Non-pigmented ciliary epithelial cell (primary cell): ENCODE results near the gene KANK3.
"Not testable (repeated sequence)": the region's sequence is repeated elsewhere in the genome, so short reads cannot be mapped to it uniquely, and the experiment has no call there.

Experiments
- DNase-seq: peaks from one replicate; pipeline ENCODE4 v3.0.0-alpha.2; 2010; ENCODE audit warnings: low read depth

Gene KANK3

DNA sequence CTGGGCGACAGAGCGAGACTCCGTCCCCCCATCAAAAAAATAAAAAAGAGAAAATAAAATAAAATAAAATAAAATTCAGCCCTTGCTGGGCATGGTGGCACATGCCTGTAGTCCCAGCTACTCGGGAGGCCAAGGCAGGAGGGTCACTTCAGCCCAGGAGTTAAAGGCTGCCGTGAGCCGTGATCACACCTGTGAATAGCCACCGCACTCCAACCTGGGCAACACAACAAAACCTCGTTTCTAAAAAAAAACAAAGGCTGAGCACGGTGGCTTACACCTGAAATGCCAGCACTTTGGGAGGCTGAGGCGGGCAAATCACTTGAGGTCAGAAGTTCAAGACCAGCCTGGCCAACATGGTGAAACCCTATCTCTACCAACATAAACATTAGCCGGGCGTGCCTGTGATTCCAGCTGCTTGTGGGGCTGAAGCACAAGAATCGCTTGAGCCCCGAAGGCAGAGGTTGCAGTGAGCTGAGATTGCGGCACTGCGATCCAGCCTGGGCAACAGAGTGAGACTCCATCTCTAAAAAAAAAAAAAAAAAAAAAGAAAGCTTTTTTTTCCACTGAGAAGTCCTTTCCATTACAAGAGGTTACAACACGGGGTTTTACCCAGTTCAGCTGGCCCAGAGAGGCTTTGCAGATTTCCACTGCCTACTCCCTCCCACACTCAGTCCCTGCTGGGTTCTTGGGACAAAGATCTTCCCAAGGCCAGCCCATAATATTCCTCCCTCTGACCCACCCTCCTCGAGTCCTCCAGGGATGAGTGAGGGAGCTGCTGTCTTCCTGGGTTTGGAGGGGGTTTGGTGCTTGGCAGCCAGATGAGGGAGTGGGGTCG is 27.3 kb upstream of the KANK3 start:
- DNase-seq = no peak

DNA sequence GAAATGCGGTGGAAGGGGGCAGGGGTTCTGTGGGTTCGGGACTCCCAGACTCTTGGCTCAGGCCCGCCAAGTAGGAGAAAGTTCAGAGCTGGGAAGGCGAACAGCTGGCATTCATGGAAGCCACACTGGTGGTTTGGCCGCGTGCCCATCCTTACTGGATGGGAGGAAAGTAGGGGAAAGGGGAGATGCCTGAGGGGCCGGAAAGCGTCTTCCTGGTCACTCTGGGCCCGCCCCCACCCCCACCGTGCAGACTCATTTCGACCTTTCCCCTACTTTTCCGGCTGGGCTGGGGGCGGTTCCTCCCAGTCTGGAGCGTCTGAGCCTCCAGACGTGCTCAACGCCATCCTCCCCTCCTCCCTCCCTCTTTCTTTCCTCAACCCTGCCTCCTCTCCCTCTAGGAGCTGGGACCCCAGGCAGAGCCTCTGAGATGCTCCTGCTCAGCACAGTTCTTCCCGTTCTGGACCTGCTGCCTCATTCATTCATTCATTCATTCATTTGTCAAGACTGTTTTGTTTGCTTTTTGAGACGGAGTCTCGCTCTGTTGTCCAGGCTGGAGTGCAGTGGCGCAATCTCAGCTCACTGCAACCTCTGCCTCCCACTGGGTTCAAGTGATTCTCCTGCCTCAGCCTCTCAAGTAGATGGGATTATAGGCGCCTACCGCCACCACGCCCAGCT is 24.4 kb upstream of the KANK3 start:
- peak; percentile 89 for DNase-seq

DNA sequence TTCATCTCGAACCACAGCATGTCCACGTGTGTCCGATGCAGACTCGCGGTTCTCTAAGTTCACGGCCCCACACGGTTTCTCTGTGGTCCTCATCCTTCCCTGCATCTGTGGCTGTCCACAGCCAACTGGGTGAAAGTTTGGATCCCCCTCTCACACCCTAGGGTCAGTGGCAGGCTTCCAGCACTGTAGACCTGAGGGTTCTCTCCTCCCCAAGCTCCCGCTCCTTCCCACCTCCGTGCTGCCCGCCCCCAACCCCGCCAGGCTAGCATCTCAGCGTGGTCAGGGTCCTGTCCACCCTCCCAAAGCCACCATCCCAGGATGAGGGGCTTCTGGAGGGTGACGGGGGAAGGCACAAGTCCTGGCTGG is 23.9 kb upstream of the KANK3 start:
- no peak for DNase-seq

- DNase-seq = no peak
These were observed 23.1 kb upstream of the KANK3 start for GRCh38 chr19:8366121-8366581.

DNA sequence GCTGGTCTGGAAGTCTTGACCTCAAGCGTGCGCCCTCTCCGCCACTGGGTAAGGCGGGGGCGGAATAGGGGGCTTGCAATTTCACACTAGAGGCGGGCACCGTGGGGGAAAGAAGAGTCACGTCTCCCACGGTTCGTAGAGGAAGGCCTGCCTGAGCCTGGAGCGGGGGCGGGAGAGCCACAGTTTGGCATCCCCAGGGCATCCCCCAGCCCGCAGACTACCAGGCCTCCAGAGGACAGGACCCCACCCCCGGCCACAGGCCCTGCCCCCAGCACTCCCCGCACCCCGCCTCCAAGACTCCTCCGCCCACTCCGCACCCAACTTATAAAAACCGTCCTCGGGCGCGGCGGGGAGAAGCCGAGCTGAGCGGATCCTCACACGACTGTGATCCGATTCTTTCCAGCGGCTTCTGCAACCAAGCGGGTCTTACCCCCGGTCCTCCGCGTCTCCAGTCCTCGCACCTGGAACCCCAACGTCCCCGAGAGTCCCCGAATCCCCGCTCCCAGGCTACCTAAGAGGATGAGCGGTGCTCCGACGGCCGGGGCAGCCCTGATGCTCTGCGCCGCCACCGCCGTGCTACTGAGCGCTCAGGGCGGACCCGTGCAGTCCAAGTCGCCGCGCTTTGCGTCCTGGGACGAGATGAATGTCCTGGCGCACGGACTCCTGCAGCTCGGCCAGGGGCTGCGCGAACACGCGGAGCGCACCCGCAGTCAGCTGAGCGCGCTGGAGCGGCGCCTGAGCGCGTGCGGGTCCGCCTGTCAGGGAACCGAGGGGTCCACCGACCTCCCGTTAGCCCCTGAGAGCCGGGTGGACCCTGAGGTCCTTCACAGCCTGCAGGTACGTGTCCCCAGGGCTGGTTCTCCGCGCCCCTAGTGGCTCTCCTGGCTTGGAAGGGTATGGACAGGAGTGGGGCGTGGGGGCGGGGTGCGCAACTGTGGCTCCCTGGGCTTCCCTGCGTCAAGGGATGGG is 21.0 kb upstream of the KANK3 start, which contains the start of gene ANGPTL4:
Gene ANGPTL4 (plus strand): TSS at position 353 of the 969 bp plus-strand sequence. CDS start 167 bp downstream, at position 520.
- DNase-seq = no peak

DNA sequence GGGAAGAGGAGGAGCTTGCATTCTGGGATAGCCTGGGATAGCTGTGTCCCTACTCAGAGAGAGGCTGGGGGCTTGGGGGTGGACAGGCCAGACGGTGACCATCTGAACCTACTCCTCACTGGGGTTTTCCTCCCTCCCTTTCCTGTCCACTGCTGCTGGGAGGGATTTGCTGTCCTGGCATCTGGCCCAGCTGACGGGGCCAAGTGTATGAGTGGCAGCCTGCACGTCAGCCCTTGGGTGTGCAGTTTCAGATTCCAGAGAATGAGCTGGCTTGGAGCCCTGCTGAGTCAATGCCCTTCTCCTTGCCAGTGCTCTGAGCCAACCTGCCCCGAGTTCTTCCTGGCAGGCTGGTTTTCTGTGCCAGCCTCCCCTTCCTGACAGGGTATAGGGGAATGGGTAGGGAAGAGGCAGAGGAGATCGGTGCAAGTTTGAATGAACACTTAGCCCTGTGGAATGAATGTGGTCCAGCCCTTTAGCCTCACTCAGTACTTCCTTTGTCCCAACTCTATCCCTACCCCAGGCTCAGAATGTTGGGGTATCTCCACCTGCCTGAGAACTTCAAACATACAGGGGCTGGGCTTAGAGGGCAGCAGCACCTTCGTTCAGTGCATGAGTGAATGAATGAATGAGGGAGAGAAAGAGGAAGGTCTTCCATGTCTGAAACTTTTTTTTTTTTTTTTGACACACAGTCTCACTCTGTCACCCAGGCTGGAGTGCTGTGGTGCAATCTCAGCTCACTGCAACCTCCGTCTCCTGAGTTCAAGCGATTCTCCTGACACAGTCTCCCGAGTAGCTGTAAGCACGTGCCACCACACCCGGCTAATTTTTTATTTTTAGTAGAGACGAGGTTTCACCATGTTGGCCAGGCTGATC is 19.1 kb upstream of the KANK3 start:
- peak; percentile 94 for DNase-seq

DNA sequence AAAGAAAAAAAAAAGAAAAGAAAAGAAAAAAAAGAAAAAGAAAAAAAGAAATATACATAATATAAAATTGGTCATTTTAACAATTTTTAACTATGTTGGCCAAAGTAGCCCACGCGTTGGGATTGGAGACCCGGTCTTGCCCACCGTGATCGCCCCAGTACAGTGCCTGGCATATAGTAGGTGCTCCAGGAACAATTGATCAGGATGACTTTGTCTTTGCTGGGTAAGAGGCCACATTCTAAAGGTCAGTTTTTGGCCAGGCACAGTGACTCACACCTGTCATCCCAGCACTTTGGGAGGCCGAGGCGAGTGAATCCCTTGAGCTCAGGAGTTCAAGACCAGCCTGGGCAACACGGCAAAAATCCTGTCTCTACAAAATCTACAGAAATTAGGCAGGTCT is 17.1 kb upstream of the KANK3 start:
- DNase-seq = no peak

DNA sequence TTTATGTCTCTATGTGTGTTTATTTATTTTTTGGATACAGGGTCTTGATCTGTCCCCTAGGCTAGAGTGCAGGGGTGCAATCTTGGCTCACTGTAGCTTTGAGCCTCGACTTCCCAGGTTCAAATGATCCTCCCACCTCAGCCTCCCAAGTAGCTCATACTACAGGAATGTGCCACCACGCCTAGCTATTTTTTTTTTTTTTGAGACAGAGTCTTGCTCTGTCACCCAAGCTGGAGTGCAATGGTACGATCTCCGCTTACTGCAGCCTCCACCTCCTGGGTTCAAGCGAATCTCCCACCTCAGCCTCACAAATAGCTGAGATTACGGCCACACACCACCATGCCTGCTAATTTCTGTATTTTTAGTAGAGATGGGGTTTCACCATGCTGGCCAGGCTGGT is 15.9 kb upstream of the KANK3 start:
- DNase-seq = no peak

DNA sequence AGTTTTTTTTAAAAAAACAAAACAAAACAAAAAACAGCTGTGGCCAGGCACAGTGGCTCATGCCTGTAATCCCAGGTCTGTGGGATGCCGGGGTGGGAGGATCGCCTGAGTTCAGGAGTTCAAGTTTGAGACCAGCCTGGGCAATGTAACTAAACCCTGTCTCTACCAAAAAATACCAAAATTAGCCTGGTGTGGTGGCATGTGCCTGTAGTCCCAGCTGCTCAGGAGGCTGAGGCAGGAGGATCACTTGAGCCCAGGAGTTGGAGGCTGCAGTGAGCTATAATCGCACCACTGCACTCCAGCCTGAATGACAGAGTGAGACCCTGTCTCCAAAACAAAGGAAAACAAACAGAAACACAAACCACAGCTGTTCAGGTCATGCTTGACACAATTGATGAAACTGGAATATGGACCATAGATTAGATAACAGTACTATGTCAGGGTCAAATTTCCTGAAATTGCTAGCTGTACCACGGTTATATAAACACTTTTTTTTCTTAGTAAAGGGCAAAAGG is 14.0 kb upstream of the KANK3 start:
- no peak for DNase-seq

DNA sequence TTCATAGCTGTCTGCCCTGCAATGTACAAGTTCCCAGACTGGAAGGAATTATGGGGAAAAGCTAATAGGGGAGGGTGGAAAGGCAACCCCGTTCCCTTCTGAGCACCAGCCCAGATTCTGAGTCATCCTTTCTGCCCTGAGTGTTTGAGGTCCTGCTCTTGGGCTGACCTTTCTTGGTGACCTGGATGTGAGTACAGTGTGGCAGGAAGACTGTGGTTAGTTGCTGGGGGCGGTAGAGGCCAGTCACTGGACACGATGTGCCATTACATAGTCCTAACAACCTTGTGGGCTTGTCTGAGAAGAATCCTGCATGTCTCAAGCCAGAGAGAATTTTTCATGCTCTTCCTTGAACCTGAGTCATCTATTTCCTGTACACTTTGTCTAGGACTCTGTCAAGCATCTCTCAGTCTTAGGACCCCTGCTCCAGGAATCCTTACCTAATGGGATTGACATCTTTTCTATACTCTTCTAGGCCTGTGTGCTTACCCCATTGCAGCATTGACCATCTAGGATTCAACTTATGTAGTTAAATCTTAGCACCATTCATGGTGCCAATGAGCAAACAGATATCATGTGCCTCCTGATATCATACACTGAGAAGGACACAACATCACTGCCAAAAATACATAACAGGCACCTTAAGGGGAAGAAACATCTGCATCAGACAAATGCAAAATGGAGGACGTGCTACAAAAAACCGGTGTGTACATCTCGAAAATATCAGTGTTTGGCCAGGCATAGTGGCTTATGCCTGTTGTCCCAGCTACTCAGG is 12.8 kb upstream of the KANK3 start:
- DNase-seq = peak; percentile 99

DNA sequence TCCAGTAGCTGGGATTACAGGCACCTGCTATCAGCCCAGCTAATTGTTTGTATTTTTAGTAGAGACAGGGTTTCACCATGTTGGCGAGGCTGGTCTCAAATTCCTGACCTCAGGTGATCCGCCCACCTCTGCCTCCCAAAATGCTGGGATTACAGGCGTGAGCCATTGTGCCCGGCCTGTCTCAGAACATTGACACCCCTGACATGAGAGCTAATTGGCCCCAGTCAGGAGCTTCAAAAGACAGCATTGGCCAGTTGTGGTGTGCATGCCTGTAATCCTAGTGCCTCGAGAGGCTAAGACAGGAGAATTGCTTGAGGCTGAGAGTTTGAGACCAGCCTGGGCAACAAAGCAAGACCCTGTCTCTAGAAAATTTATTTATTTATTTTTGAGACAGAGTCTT is 9.8 kb upstream of the KANK3 start:
- DNase-seq = not testable (repeated sequence)

GRCh38 chr19:8352134-8352827 is 9.2 kb upstream of the KANK3 start:
- DNase-seq = no peak

- not testable (repeated sequence) for DNase-seq
These were observed 6.7 kb upstream of the KANK3 start for GRCh38 chr19:8349629-8350372.

DNA sequence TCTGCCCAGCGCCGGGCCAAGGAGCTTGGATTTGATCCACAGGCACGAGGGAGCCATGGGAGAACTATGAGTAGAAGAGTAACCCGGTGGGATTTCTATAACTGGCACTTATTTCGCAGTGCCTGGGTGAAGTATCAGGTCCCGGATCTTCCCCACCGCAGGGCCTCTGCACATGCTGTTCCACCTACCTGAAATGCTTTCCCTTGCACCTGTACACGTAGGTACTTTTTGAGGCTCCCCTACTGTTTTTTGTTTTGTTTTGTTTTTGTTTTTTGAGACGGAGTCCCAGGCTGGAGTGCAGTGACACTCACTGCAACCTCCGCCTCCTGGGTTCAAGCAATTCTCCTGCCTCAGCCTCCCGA is 402 bp upstream of the KANK3 start:
- no peak for DNase-seq

DNA sequence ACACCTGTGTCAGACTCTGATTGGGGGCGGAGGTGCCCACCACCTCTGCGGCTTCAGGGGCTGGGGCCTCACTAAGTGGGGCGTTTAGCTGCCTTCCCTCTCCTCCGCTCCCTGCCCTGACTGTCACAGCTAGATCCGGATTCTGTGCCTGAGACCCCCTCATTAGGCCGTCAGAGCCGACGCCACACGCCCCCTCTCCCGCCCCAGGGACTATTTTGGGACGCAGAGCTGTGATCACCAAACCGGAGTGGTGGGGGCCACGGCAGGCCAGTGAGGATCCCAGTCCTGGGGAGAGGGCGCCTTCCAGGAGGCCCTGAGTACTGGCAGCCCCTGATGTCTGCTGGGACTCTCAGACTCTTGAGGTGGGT is 762 bp downstream of the KANK3 start:
- no peak for DNase-seq

DNA sequence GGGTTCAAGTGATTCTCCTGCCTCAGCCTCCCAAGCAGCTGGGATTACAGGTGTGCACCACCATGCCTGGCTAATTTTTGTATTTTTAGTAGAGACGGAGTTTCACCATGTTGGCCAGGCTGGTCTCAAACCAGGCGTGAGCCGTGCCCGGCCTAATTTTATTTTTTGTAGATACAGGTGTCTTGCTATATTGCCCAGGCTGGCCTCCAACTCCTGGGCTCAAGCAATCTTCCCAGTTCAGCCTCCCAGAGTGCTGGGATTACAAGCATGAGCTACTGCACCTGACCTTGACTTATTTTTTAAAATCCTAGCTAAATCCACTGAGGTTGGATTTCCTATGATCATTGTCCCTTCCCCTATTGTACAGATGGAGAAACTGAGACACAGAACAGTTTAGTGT is 1.6 kb downstream of the KANK3 start:
- not testable (repeated sequence) for DNase-seq

GRCh38 chr19:8340341-8341096 is 2.5 kb downstream of the KANK3 start:
- no peak for DNase-seq

GRCh38 chr19:8338835-8339234 is 4.2 kb downstream of the KANK3 start:
- DNase-seq = no peak
